ENCODE data around the gene NT5DC1.

Gene NT5DC1

DNA sequence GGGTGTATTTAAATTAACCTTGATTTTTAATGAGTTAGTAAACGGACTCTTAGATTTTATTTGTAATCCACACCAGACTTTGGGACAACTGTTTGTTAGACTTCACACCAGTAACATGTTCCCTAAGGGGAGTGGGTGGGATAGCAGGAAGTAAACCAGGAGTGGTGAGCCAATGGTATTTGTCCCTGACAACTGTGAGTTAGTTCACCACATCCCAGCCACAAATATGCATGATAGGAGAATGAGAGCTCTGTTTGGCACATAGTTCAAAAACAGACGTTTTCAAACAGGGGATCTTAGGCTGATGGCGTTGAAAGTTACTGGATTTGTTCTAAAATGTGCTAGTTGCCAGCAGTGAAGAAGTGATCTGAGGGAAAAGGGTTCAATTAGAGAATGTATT lies 44.0 kb downstream of the NT5DC1 start:
- no peak for DNase-seq

- no peak for DNase-seq
These were observed 45.4 kb downstream of the NT5DC1 start for GRCh38 chr6:116145803-116146675.

DNA sequence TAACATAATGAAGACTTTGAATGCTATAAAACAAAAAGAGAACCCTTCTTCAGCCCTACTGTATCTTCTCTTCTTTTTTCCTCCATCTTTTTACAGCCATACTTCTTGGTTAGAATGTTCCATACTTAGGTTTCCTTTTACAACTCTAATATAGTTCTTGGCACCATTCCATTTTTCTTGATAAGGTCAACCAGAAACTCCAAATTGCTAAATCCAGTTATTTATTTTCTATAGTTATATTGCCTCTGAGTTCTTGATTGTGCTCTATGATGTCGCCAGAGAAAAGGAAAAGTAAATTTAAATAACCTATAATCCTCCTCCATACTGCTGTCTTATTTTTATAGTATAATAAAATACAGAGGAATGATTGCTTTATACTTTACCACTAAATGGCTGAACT lies 52.0 kb downstream of the NT5DC1 start:
- DNase-seq = no peak

- DNase-seq = no peak
These were observed 54.2 kb downstream of the NT5DC1 start for GRCh38 chr6:116154887-116155286.

GRCh38 chr6:116156405-116157326 lies 56.0 kb downstream of the NT5DC1 start:
- DNase-seq = no peak

DNA sequence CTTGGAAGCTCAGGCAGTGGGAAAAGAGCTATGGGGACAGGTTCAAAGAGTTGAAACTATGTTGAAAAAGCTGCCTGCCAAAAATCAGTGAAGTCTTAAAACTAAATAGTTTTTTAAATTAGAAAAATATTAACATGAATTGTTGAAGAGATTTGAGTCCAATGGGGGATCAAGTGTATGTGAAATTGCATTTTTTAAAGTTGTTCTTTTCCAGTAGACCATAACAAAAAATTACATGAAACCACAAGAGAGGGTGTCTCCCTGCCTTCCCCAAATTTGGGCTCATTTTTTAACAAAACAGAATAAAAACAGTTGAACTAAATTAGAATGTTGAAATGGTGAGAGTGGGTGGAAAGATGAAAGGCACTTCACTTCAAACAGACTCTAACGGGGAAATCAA lies 56.7 kb downstream of the NT5DC1 start:
- no peak for DNase-seq

GRCh38 chr6:116158641-116159040 lies 58.0 kb downstream of the NT5DC1 start:
- no peak for DNase-seq

DNA sequence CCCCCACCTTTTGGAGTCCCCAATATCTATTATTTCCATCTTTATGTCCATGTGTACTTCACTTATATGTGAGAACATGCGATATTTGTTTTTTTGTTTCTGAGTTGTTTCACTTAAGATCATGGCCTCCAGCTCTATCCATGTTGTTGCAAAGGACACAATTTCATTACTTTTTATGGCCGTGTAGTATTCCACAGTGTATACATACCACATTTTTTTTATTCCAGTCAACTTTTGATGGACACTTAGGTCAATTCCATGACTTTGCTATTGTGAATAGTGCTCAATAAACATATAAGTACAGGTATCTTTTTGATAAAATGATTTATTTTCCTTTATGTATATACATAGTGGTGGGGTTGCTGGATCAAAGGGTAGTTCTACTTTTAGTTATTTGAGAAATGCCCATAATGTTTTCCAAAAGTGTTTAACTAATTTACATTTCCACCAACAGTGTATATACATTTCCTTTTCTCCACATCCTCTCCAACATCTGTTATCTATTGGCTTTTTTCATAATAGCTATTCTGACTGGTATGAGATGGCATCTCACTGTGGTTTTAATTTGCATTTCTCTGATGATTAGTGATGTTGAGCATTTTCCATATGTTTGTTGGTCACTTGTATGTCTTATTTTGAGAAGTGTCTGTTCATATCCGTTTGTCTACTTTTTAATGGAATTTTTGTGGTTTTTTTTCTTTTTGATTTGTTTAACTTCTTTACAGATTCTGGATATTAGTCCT lies 59.3 kb downstream of the NT5DC1 start:
- no peak for DNase-seq

GRCh38 chr6:116165596-116165995 lies 64.9 kb downstream of the NT5DC1 start:
- DNase-seq = no peak

DNA sequence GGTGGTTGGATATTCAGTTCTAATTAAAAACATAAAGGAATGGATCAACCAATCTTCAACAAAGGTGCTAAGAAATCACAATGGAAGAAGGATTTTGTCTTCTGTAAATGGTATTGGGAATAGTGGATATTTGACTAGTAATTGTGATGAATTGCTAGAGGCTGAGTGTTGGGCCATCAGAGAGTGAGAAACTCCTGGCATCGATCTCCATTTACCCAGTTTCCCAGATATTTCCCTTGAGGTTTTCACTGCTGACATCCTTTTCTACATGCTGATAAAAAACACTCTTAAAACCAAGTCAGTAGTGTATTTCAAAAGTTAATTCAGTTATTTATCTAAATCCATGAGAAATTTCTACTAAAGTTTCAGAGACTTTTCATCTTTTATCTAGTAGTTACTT lies 65.7 kb downstream of the NT5DC1 start:
- DNase-seq = no peak

DNA sequence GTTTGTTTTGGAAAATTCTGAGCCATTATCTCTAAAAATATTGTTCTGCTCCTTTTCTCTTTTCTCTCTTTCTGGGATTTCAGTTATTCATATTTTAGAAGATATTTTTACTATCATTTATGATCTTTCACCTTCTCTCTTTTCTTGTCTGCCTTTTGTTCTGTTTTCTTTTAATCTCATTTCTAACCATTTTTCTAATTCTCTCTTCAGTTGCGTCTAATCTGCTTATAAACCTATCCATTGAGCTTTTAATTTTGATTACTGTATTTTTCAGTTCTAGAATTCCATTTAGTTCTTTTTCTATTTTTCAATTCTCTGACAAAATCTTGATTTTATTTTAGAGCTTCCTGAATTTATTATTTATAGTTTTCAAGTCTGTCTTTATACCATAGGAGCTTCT lies 67.5 kb downstream of the NT5DC1 start:
- DNase-seq = no peak

DNA sequence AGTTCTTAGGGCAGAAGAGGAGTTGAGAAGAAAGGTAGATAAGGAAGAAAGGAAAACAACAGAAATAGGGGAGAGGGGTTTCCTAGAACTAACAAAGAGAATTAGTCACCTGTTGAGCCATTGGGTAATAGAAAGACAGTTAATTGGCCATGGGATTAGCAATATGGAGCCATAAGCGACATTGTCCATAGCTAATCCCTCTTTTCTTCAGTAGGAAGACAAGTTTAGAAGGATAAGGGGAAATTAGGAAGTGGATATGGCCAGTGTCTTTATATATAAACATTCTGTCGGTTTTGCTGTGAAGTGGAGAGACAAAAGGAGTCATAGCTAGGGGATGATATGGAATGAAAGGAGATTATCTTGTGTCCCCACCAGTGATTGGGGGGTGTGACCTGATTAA lies 69.2 kb downstream of the NT5DC1 start:
- no peak for DNase-seq

DNA sequence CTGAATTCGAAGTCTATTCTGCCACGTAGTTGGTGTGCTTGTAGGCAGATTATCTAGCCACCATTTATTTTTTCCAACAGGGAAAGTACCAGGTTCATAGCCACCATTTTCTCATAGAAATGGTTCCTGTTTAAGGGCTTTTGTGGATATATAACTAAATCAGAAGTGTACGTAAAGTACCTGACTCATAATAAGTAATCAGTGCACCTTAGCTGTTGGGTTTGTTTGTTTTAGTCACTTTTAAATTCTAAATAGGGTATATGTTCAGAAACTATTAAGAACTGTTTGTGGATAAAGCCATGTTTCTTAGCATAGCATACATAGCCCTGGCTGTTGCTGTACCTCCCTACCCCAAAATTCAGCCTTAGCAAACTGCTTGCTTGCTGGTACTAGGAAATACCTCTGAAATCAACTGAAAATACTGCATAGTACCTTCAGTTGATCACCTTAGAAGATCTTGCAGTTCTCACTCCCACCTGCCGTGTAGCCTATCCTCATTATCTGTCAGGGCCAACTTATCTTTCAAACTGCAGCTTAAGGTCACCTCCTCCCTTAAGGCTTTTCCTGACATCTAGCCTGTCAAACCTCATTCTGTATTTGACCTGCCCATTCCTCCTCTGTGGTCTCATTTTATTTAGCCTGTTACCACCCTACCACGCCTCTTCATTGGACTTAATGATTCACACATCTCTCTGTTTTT lies 69.9 kb downstream of the NT5DC1 start:
- no peak for DNase-seq

DNA sequence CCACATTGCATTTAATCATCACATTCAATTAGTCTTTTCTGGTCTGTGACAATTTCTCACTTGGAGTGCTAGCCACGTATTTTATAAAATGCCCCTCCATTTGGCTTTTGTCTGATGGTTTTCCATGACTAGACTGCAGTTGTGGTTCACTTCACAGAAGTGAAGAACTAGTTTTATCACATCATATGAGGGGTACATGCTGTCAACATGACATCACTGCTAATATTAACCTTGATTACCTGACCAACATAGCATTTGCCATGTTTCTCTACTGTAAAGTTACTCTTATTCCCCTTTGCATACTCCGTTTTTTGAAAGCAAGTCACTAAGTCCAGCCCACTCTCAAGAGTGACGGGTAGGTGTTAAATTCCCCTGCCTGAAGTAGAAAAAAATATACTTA lies 73.3 kb downstream of the NT5DC1 start:
- no peak for DNase-seq

GRCh38 chr6:116175344-116175743 lies 74.7 kb downstream of the NT5DC1 start:
- no peak for DNase-seq

- DNase-seq = no peak
These were observed 75.9 kb downstream of the NT5DC1 start for GRCh38 chr6:116176596-116176995.

DNA sequence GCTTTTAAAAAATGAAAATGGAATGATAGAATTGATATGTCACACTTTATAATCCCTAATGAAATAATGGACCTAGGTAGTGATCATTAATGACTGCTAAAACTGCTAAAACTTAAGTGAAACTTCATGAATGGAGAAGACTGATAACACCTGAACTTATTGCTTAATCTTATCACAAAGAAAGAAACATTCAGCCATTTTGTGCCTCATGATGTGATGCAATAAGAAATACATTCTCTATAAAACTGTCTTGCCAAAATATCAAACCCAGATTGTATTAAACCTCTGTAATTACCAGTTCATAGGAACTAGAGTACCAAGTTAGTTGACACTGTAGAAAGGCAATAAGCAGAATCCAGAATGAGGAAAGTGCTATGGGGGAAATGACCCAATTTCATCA lies 79.7 kb downstream of the NT5DC1 start:
- DNase-seq = no peak

DNA sequence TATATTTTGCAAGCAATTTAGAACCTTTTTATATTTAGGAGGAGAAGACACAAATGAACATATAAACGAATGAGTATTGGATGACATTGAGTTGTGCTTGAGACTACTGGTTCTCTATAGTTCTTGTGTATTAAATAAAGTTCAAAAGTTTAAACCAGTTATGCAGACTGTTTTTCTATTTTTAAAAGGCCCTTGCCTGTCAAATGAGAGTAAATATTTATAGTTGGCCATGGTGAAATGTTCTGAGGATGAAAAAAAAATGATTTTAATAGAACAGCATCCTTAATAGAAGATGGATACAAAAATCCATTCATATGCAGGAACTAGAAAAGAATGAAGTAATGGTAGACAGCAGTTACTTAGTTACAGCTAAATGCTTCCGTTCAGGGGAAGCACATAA lies 88.8 kb downstream of the NT5DC1 start:
- DNase-seq = no peak

DNA sequence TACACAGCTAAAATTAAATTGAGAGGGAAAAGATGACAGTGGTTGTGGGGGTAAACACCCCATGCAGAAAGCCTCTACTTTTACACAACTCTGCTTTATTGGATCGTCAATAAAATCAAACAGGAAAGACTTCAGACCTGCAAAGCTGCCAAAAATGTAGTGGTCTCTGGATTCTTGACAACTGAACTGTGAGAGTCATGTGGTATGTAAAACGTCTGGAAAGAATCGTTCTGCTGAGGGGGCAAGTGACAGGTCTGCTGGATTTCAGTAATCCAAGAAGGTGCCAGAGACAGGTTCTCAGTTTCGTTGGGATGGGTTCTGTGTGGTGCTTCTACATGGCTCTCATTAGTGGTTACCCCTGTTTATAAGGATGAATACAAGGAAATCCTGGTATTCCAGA lies 89.9 kb downstream of the NT5DC1 start:
- peak; percentile 31 for DNase-seq

DNA sequence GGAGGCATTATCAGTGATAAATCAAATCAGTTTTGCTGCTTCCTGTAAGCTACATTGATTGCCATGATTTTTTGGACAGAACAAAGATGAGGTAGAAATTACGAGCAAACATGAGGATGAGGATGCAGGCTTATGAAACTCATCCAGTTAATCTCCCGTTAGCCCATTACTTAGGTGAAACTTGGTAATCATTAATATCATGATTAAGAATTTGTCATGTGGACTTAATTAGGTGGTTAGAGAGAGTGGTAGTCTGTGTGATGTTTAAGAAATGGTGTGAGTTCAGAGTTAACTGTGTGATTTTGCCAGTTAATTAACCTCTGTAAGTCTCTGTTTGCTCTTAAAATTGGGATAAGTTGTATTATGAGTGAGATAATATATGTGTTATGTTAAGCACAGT lies 91.2 kb downstream of the NT5DC1 start:
- no peak for DNase-seq

DNA sequence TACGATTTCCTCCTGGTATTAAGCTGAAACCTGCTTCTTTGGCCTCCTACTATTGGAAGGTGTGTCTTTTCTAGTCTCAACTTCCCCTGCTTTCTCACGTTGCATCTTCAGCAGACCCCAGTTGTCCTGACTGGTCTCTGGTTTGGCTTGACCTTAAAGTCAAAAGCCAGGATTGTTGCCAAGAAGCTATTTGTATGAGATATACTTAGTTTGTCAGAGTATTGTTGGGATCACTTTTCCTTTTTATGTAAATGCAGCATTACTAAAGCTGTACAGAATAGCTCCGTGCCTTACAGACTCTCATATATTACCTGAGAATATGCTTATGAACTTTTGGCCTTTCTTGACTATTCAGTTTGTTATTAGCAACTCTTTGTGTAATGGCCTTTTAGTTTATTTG lies 92.1 kb downstream of the NT5DC1 start:
- no peak for DNase-seq

GRCh38 chr6:116196841-116197240 lies 96.2 kb downstream of the NT5DC1 start:
- DNase-seq = no peak

Measured in femur (tissue), 1 donor.